ENCODE measurements around the gene NUDCD2. TPM values are rescaled to one million over a fixed set of nuclear protein-coding genes. Genes with fewer than 3 reads are reported as not detected.

Gene NUDCD2
- total and polyA plus RNA-seq, 7 experiments from 2014 or later = 17.9 to 62.8 (median 27.5) TPM

DNA sequence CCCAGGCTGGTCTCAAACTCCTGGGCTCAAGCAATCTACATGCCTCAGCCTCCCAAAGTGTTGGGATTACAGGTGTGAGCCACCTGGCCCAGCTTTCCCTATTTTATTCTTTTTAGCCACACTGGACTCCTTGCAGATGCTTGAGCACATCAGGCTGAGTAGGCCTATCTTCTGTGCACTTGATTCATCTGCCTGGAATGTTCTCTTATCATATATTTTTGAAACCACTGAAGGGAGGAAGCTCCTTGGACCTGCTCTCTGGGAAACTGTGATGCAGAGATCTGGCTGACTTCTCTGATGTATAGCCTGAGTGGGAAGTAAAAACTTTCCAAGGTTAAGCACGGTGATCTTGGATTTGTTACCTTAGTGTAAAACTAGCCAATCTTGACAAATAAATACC is 39.0 kb upstream of the NUDCD2 start:
- no peak overlapping the region for H3K4me3 ChIP-seq (ENCODE audit: low read length)
- no peak for ATAC-seq
- H3K4me1 Mint-ChIP-seq = peaks cover 4 to 15% (median 10%) of the 10 kb centered on the region in 7 donors
- H3K4me3 Mint-ChIP-seq = no peak overlapping the region
- no peak for DNase-seq
- H3K27me3 ChIP-seq (ENCODE audit: control insufficient read depth in 2 of 2, insufficient read depth in 2 of 2, low read length in 2 of 2) = no peaks in the 10 kb centered on the region
- no peaks in the 10 kb centered on the region for H3K27me3 Mint-ChIP-seq
- no peaks in the 10 kb centered on the region for H3K9me3 ChIP-seq (ENCODE audit: control insufficient read depth in 2 of 3, low read length in 3 of 3)
- peaks cover 5 to 6% of the 10 kb centered on the region in 2 donors for H3K4me1 ChIP-seq (ENCODE audit: control insufficient read depth in 2 of 2, insufficient read depth in 2 of 2, low read length in 2 of 2)
- H3K36me3 Mint-ChIP-seq = peaks cover 0 to 4% (median 0%) of the 10 kb centered on the region in 5 donors
- ChIA-PET POLR2A (interaction anchor here (0.6 to 2.1 kb wide), 2 partner anchors 31 to 38 kb away, joined by 3 to 9 read pairs; partner anchors contain the start of genes HMMR and NUDCD2), CTCF (interaction anchor here (0.6 to 1.5 kb wide), 3 partner anchors 10 to 50 kb away, joined by 3 to 5 read pairs (median 4); no protein-coding TSS in a partner anchor)
- H3K9me3 Mint-ChIP-seq = no peaks in the 10 kb centered on the region
- no peak overlapping the region for H3K27ac ChIP-seq (ENCODE audit: low read depth, low read length)
- H3K27ac Mint-ChIP-seq = no peak overlapping the region
- intact Hi-C loops (cut with micrococcal nuclease) = no loop called here
- H3K36me3 ChIP-seq (ENCODE audit: control insufficient read depth in 2 of 3, insufficient read depth in 3 of 3, low read length in 3 of 3) = no peaks in the 10 kb centered on the region

DNA sequence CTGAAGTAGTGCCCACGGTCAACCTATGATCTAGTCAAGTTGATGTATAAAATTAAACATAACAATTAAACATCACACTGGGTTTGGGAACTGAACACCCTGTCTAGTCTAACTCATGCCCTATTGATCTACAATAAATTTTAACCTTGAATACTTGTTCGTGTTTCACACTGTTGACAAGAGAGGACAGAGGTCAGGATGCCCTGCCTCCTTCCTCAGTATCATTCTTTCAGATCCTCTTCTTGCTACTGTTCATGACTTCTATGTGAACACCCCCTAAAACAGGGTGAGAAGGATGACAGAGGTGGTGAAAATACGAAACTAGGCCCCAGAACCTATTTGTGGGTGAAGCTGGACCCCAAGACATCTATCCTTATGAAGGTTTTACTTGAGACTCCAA is 37.4 kb upstream of the NUDCD2 start:
- Histone ChIP-seq H3K36me3 (ENCODE audit: control insufficient read depth in 2 of 3, insufficient read depth in 3 of 3, low read length in 3 of 3) (no peaks in the 10 kb centered on the region), H3K4me1 (ENCODE audit: control insufficient read depth in 2 of 2, insufficient read depth in 2 of 2, low read length in 2 of 2) (peaks cover under 1% of the 10 kb centered on the region in 2 donors), H3K27ac (ENCODE audit: low read depth, low read length) (no peak overlapping the region), H3K27me3 (ENCODE audit: control insufficient read depth in 2 of 2, insufficient read depth in 2 of 2, low read length in 2 of 2) (no peaks in the 10 kb centered on the region), H3K9me3 (ENCODE audit: control insufficient read depth in 2 of 3, low read length in 3 of 3) (no peaks in the 10 kb centered on the region), H3K4me3 (ENCODE audit: low read length) (no peak overlapping the region)
- no peak overlapping the region for H3K4me3 Mint-ChIP-seq
- no peaks in the 10 kb centered on the region for H3K27me3 Mint-ChIP-seq
- ChIA-PET CTCF (no interaction called here), POLR2A (interaction anchor here (1.0 kb wide), 1 partner anchor 38 kb away, joined by 5 read pairs; the partner anchor contains the start of gene NUDCD2)
- peaks cover 0 to 3% (median under 1%) of the 10 kb centered on the region in 7 donors for H3K4me1 Mint-ChIP-seq
- intact Hi-C loops (cut with micrococcal nuclease) = no loop called here
- peaks cover 0 to 5% (median 0%) of the 10 kb centered on the region in 5 donors for H3K36me3 Mint-ChIP-seq
- no peaks in the 10 kb centered on the region for H3K9me3 Mint-ChIP-seq
- peak overlapping the region in 1 of 9 donors; percentile 51 for H3K27ac Mint-ChIP-seq
- ATAC-seq = no peak
- DNase-seq = no peak

DNA sequence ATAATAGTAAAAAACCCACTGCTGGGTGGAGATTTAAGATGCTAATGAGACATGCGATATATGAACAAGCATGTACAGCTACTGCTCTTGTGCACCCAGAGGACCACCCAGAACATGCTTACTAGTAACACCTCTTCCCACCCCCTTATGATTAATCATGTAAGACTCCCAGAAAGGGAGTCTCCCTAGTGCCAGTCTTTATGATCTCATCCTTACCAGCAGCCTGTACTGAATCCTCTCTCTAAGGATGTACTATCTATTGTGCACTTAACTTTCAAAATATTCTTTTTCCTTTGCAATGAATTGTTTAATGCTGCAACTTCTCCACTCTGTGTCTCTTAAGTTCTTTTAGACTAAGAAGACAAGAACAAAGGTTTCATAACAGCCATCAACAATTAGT is 36.4 kb upstream of the NUDCD2 start:
- Mint-ChIP-seq H3K4me3 (no peak overlapping the region), H3K27me3 (no peaks in the 10 kb centered on the region), H3K9me3 (no peaks in the 10 kb centered on the region), H3K36me3 (peaks cover 0 to 5% (median 0%) of the 10 kb centered on the region in 5 donors), H3K4me1 (peaks cover 0 to 3% (median 0%) of the 10 kb centered on the region in 7 donors), H3K27ac (no peak overlapping the region)
- Histone ChIP-seq H3K9me3 (ENCODE audit: control insufficient read depth in 2 of 3, low read length in 3 of 3) (no peaks in the 10 kb centered on the region), H3K4me3 (ENCODE audit: low read length) (no peak overlapping the region), H3K27ac (ENCODE audit: low read depth, low read length) (no peak overlapping the region), H3K27me3 (ENCODE audit: control insufficient read depth in 2 of 2, insufficient read depth in 2 of 2, low read length in 2 of 2) (no peaks in the 10 kb centered on the region), H3K4me1 (ENCODE audit: control insufficient read depth in 2 of 2, insufficient read depth in 2 of 2, low read length in 2 of 2) (no peaks in the 10 kb centered on the region), H3K36me3 (ENCODE audit: control insufficient read depth in 2 of 3, insufficient read depth in 3 of 3, low read length in 3 of 3) (no peaks in the 10 kb centered on the region)
- intact Hi-C loops (cut with micrococcal nuclease) = no loop called here
- POLR2A ChIA-PET = no interaction called here
- DNase-seq (no peak), ATAC-seq (no peak)
- CTCF ChIA-PET = no interaction called here

DNA sequence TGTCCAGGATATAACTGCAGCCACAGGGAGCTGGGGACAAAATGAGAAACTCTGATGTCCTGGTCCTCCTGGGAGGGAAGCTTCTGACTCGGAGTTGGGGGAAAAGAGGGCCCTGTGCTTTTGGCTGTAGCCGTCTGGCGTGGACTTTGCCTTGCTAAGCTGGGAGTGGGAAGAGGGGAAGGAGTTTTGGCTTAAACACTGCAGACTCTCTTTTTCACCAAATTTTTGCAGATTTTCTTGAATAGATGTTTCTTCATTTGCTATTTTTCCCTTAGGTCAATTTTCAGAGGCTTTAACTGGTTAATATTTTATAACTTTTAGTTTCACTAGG is 29.8 kb upstream of the NUDCD2 start:
- Mint-ChIP-seq H3K27ac (peak overlapping the region in 2 of 9 donors; percentile 18 to 27), H3K9me3 (no peaks in the 10 kb centered on the region), H3K27me3 (no peaks in the 10 kb centered on the region), H3K4me3 (no peak overlapping the region), H3K36me3 (peaks cover 0 to 20% (median 0%) of the 10 kb centered on the region in 5 donors), H3K4me1 (peaks cover 0 to 6% (median 0%) of the 10 kb centered on the region in 7 donors)
- no peak for ATAC-seq
- POLR2A ChIA-PET = interaction anchor here (1.1 to 1.2 kb wide), 2 partner anchors 15 to 16 kb away, joined by 3 to 4 read pairs; partner anchors contain the start of gene MAT2B
- Histone ChIP-seq H3K4me1 (ENCODE audit: control insufficient read depth in 2 of 2, insufficient read depth in 2 of 2, low read length in 2 of 2) (no peaks in the 10 kb centered on the region), H3K27me3 (ENCODE audit: control insufficient read depth in 2 of 2, insufficient read depth in 2 of 2, low read length in 2 of 2) (no peaks in the 10 kb centered on the region), H3K36me3 (ENCODE audit: control insufficient read depth in 2 of 3, insufficient read depth in 3 of 3, low read length in 3 of 3) (no peaks in the 10 kb centered on the region), H3K9me3 (ENCODE audit: control insufficient read depth in 2 of 3, low read length in 3 of 3) (no peaks in the 10 kb centered on the region), H3K27ac (ENCODE audit: low read depth, low read length) (no peak overlapping the region), H3K4me3 (ENCODE audit: low read length) (no peak overlapping the region)
- no peak for DNase-seq
- intact Hi-C loops (cut with micrococcal nuclease) = loop anchor here (1.0 to 2.0 kb wide), 2 partner anchors 13 to 14 kb away; no protein-coding TSS in a partner anchor
- CTCF ChIA-PET = interaction anchor here (1.2 to 2.0 kb wide), 5 partner anchors 10 to 43 kb away, joined by 3 to 6 read pairs (median 4); partner anchors contain the start of gene NUDCD2

DNA sequence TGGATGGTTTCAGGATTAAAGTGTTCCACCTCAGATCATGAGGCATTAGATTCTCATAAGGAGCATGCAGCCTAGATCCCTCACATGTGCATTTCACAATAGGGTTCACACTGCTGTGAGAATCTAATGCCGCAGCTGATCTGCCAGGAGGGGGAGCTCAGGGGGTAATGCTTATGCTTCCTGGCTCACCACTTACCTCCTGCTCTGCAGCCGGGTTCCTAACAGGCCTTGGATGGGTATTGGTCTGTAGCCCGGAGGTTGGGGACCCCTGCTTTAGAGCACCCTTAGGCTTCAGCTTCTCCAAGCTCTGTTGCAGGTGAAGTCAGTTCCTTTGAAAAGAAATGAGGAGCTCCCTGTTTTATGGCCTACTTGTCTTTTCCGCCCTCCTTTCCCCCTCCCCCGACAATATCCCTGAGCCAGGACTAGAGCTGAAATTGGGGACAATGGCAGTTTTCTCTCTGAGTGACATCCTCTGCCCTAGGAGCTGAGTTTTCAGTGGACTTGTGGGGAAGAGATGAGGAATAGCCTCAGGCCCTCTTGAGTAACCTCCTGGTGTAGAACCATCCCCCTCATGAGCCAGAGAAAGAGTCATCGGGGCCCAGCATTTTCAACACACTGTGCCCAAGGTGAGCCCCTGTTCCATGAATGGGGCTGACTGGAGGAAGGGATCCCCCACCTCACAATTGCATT is 29.3 kb upstream of the NUDCD2 start:
- H3K27me3 ChIP-seq (ENCODE audit: control insufficient read depth in 2 of 2, insufficient read depth in 2 of 2, low read length in 2 of 2) = no peaks in the 10 kb centered on the region
- H3K36me3 ChIP-seq (ENCODE audit: control insufficient read depth in 2 of 3, insufficient read depth in 3 of 3, low read length in 3 of 3) = no peaks in the 10 kb centered on the region
- no peak overlapping the region for H3K4me3 Mint-ChIP-seq
- H3K4me1 ChIP-seq (ENCODE audit: control insufficient read depth in 2 of 2, insufficient read depth in 2 of 2, low read length in 2 of 2) = no peaks in the 10 kb centered on the region
- peak overlapping the region in 1 of 9 donors; percentile 27 for H3K27ac Mint-ChIP-seq
- ChIA-PET CTCF (interaction anchor here (0.7 to 2.0 kb wide), 6 partner anchors 9 to 44 kb away, joined by 3 to 6 read pairs (median 4); partner anchors contain the start of gene NUDCD2), POLR2A (interaction anchor here (1.1 to 1.6 kb wide), 3 partner anchors 15 to 16 kb away, joined by 3 to 5 read pairs (median 4); partner anchors contain the start of gene MAT2B)
- H3K9me3 ChIP-seq (ENCODE audit: control insufficient read depth in 2 of 3, low read length in 3 of 3) = no peaks in the 10 kb centered on the region
- peaks cover 0 to 23% (median 0%) of the 10 kb centered on the region in 5 donors for H3K36me3 Mint-ChIP-seq
- H3K4me3 ChIP-seq (ENCODE audit: low read length) = no peak overlapping the region
- H3K27ac ChIP-seq (ENCODE audit: low read depth, low read length) = no peak overlapping the region
- H3K4me1 Mint-ChIP-seq = peaks cover 0 to 9% (median 0%) of the 10 kb centered on the region in 7 donors
- intact Hi-C loops (cut with micrococcal nuclease) = loop anchor here (1.0 kb wide), 1 partner anchor 14 kb away; no protein-coding TSS in a partner anchor
- ATAC-seq (peak; percentile 46), DNase-seq (peak in 3 of 9 donors; percentile 8 to 15 (median 12))
- no peaks in the 10 kb centered on the region for H3K27me3 Mint-ChIP-seq
- no peaks in the 10 kb centered on the region for H3K9me3 Mint-ChIP-seq

DNA sequence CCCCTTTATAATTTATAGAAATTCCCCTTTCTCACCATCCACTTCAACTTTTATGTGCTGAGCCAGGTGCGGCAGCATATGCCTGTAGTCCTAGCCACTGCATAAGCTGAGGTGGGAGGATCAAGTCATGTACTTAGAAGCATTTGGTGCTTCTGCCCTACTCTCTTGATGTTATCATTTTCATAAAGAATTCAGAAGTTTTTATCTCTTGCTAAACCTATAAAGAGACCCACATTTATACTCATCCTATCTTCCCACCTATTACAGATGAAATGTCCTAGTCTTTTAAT is 19.0 kb upstream of the NUDCD2 start:
- intact Hi-C loops (cut with micrococcal nuclease) = no loop called here
- peaks cover 0 to 3% (median 0%) of the 10 kb centered on the region in 7 donors for H3K4me1 Mint-ChIP-seq

More for the DNA sequence above, 19.0 kb upstream of the NUDCD2 start:
- H3K27me3 ChIP-seq (ENCODE audit: control insufficient read depth in 2 of 2, insufficient read depth in 2 of 2, low read length in 2 of 2) = no peaks in the 10 kb centered on the region
- H3K36me3 Mint-ChIP-seq = peaks cover 0 to 16% (median 0%) of the 10 kb centered on the region in 5 donors
- no peaks in the 10 kb centered on the region for H3K36me3 ChIP-seq (ENCODE audit: control insufficient read depth in 2 of 3, insufficient read depth in 3 of 3, low read length in 3 of 3)
- H3K4me3 ChIP-seq (ENCODE audit: low read length) = no peak overlapping the region
- ATAC-seq (no peak), DNase-seq (no peak)
- no peak overlapping the region for H3K27ac Mint-ChIP-seq
- no peak overlapping the region for H3K4me3 Mint-ChIP-seq
- CTCF ChIA-PET = no interaction called here
- H3K9me3 Mint-ChIP-seq = no peaks in the 10 kb centered on the region
- no peaks in the 10 kb centered on the region for H3K9me3 ChIP-seq (ENCODE audit: control insufficient read depth in 2 of 3, low read length in 3 of 3)
- no peak overlapping the region for H3K27ac ChIP-seq (ENCODE audit: low read depth, low read length)
- peaks cover 0 to 4% of the 10 kb centered on the region in 2 donors for H3K4me1 ChIP-seq (ENCODE audit: control insufficient read depth in 2 of 2, insufficient read depth in 2 of 2, low read length in 2 of 2)
- H3K27me3 Mint-ChIP-seq = no peaks in the 10 kb centered on the region
- POLR2A ChIA-PET = interaction anchor here (0.8 to 1.3 kb wide), 4 partner anchors 17 to 31 kb away, joined by 3 read pairs; partner anchors contain the start of genes HMMR and NUDCD2

Measured in naive thymus-derived CD4-positive, alpha-beta T cell (primary cell).